GM23338 (cell line): Measurements from ENCODE around the gene REXO5.

ENCODE experiments used
- EZH2 ChIP-seq: fragments of 200-600 bp; sonication (generic); IDR thresholded peaks from one replicate; pipeline ENCODE4 v1.8.0; 2017; ENCODE audit warnings: antibody characterized with exemption, mild to moderate bottlenecking, low read depth; ENCODE audit not compliant: unreplicated experiment
- POLR2AphosphoS5 ChIP-seq: IDR thresholded peaks from 2 replicates; pipeline ENCODE4 v1.6.1; 2016; ENCODE audit warnings: antibody characterized with exemption, low read depth
- TF ChIP-seq, protein P1 (sequence below), 2 experiments: fragments of 200-600 bp in 1 of 2; sonication (generic) in 1 of 2; conservative IDR thresholded peaks; 2 replicates each; pipeline versions ENCODE4 v1.5.1 to v1.6.1; 2016 to 2017; ENCODE audit warnings: antibody characterized with exemption in 2 of 2, low read depth in 2 of 2, mild to moderate bottlenecking in 2 of 2, moderate library complexity in 1 of 2
- TF ChIP-seq, protein P2 (sequence below): IDR thresholded peaks from one replicate; pipeline ENCODE4 v1.6.1; 2018; ENCODE audit warnings: antibody characterized with exemption; ENCODE audit not compliant: unreplicated experiment

DNA sequence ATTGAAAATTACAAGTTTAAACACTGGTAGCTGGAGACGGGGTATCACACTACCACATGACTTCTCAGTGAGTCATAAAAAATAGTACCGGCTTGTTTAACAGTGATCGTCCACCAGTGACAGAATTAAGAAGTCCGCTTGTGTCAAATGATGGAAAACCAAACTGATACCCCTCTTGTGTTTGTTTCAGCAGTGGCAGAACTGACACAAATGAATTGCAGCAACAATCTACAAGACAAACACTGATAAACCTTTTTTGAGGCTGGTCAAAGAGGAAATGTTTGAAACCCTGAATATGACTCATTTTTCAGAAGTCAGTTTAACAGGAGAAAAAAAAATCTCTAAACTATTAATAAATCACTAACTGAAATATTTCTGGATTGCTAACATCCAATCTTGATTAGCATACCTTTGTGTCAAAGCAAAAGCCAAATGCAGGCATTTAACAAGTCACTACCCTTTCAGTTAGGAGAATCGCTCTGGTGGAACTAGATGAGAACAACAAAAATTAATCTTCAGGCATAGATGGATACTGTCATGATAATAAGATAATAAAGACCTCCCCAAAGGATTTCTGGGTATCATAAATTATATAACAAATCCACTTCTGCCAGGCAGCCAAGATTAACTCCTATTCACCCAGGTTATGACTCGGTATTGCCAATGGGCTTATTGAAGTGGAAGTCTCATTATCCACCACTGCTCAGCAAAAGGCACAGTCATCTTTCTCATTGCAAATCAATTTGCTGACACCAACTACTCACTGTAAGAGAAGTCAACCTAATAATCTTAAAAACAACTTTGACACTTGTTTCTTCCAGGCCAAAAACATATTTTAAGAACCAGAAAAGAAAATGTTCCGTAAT, 73.1 kb downstream of the REXO5 start:
- TF ChIP-seq POLR2AphosphoS5 (no peak), EZH2 (no peak)
- TF ChIP-seq, protein P1, sequence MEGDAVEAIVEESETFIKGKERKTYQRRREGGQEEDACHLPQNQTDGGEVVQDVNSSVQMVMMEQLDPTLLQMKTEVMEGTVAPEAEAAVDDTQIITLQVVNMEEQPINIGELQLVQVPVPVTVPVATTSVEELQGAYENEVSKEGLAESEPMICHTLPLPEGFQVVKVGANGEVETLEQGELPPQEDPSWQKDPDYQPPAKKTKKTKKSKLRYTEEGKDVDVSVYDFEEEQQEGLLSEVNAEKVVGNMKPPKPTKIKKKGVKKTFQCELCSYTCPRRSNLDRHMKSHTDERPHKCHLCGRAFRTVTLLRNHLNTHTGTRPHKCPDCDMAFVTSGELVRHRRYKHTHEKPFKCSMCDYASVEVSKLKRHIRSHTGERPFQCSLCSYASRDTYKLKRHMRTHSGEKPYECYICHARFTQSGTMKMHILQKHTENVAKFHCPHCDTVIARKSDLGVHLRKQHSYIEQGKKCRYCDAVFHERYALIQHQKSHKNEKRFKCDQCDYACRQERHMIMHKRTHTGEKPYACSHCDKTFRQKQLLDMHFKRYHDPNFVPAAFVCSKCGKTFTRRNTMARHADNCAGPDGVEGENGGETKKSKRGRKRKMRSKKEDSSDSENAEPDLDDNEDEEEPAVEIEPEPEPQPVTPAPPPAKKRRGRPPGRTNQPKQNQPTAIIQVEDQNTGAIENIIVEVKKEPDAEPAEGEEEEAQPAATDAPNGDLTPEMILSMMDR (conservative IDR thresholded peaks at IDR 0.05; ENCODE audit: low read depth in 2 of 2), result no peak
- TF ChIP-seq, protein P2, sequence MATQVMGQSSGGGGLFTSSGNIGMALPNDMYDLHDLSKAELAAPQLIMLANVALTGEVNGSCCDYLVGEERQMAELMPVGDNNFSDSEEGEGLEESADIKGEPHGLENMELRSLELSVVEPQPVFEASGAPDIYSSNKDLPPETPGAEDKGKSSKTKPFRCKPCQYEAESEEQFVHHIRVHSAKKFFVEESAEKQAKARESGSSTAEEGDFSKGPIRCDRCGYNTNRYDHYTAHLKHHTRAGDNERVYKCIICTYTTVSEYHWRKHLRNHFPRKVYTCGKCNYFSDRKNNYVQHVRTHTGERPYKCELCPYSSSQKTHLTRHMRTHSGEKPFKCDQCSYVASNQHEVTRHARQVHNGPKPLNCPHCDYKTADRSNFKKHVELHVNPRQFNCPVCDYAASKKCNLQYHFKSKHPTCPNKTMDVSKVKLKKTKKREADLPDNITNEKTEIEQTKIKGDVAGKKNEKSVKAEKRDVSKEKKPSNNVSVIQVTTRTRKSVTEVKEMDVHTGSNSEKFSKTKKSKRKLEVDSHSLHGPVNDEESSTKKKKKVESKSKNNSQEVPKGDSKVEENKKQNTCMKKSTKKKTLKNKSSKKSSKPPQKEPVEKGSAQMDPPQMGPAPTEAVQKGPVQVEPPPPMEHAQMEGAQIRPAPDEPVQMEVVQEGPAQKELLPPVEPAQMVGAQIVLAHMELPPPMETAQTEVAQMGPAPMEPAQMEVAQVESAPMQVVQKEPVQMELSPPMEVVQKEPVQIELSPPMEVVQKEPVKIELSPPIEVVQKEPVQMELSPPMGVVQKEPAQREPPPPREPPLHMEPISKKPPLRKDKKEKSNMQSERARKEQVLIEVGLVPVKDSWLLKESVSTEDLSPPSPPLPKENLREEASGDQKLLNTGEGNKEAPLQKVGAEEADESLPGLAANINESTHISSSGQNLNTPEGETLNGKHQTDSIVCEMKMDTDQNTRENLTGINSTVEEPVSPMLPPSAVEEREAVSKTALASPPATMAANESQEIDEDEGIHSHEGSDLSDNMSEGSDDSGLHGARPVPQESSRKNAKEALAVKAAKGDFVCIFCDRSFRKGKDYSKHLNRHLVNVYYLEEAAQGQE, result no peak
